Measurements from ENCODE around the gene ZCCHC24.
"Not testable (repeated sequence)": the region's sequence is repeated elsewhere in the genome, so short reads cannot be mapped to it uniquely, and the experiment has no call there.

ZCCHC24 gene

DNA sequence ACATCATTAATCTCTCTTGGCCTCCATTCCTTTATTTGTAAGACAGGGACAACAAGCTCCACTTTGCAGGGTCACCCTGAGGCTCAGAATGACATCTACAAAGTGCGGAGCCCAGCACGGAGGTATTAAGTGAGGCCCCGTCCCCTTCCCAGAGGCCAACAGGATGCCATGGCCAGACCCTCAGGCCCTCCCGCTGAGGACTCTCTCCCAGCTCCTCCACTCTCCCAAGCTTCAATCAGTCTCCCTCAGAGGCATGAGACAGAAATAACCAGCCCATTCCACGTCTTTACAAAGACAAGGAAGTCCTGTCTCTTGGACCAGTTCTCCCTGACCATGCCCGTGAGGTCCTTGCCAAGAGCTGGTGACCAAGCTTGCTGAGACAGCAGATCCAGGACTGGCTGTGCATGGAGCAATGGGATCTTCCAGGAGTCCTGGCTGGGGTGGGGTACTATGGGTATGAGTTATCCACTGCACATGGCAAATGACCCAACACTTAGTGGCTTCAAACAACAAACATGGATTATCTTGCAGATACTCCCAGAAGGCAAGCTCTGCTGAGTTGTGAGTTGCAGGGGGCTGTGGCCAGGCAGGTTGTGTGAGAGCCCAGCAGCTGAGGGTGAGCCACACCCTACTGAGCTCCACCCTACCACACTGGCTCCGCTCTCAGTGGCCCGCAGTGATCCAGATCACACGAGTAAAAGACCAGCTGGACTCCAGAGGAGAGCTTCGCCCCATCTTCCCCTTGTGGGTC, 102.4 kb downstream of the ZCCHC24 start:
- no peak for DNase-seq

GRCh38 chr10:79342295-79342761, 103.1 kb downstream of the ZCCHC24 start:
- DNase-seq, result no peak

GRCh38 chr10:79340646-79341244, 104.7 kb downstream of the ZCCHC24 start:
- no peak for DNase-seq

DNA sequence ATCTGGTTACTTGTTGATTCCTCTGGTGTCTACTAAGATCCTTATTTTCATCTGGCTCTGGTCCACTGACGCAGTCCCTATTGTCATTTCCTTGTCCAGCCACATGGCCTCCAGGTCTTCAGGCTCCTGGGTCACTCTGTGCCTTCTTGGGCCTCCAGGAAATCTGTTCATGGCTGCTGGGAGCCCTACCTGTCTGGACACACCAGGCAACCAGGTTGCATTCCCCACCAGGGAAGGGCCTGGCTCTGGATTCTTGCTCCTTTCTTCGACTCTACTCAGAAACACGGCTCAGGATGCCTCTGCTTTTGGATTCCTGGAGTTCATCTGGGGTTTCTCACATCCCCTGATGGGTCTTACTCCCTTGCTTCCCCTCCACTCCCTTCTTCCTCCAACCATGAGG, 106.2 kb downstream of the ZCCHC24 start:
- no peak for DNase-seq

DNA sequence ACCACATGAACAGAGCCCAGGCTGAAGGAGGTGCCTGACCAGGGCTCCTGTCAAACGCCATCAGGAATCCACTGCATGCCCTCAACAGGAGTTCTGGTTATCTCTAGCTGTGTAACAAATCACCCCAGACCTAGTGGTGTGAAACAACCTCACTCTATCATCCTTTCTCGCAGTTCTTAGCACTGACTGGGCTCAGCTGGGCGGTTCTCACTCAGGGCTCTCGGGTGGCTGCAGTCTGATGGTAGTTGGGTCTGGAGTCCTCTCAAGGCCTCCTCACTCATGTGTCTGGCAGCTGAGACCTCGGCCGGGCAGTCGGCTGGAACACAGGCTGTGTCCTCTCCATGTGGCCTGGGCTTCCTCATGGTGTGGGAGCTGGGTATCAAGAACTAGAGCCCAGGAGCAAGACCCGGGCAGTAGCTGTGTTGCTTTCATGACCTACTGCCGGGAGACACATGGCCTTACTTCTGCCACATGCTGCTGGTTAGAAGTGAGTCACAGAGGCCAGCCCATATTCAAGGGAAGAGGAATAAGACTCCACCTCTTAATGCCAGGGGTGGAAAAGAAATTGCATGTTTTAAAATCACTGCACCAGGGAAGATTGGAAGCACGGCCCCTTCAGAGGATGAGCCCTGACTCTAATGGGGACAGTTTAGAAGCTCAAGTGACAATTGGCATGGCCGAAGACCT, 107.5 kb downstream of the ZCCHC24 start:
- not testable (repeated sequence) for DNase-seq

GRCh38 chr10:79336739-79337138, 108.7 kb downstream of the ZCCHC24 start:
- DNase-seq, result no peak

GRCh38 chr10:79336276-79336675, 109.1 kb downstream of the ZCCHC24 start:
- DNase-seq, result no peak

GRCh38 chr10:79335470-79336235, 109.8 kb downstream of the ZCCHC24 start:
- DNase-seq, result no peak

DNA sequence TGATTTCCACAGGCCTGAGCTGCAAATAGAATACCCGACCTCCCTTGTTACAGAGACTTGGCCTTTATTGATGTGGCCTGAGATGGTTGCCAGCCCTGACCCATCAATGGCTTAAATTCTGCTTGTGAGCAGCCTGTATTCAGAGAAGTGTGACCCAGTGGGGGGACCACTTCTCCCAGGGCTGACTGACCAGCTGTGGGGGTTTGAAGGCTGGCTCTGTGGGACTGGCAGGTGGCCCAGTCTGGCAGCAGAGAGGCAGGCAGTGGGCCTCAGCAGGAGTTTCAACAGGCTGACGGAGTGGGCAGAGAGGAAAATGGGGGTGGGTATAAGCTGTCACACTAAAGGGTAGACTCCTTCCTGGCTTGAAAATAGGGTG, 110.3 kb downstream of the ZCCHC24 start:
- no peak for DNase-seq

DNA sequence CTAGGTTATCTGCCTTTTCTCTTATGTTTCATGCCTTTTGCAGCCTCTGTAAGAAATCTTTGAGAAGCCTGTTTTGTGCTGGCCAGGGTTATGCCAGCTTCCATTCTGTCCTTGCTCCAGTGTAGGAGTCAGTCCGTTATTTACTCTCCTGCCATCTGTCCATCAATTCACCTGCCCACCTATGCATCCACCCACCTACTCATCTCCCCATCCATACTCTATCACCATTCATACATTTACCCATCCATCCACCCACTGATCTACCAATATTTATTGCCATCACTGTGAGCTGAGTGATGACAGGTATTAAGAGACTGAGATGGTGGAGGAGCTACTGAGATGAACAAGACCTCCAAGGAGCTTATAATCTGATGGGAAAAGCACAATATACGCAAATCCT, 110.9 kb downstream of the ZCCHC24 start:
- DNase-seq, result no peak

DNA sequence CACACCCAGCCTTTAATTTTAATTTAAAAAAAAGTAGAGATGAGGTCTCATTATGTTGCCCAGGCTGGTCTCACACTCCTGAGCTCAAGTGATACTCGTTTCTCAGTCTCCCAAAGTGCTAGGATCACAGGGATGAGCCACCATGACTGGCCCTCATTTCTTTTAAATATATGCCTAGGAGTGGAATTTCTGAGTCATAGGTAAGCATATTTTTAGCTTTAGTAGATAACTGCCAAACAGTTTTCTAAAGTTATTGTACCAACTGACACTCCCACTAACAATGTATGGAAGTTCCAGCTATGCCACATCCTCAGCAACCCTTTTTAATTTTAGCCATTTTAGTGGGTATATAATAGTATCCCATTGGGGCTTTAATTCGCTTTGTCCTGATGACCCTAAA, 111.9 kb downstream of the ZCCHC24 start:
- no peak for DNase-seq

GRCh38 chr10:79332610-79333315, 112.7 kb downstream of the ZCCHC24 start:
- not testable (repeated sequence) for DNase-seq

Data from cortex of kidney (tissue), 1 donor.